GM18861 (cell line): ENCODE measurements around the gene LCAT.
"Not testable (repeated sequence)": the region's sequence is repeated elsewhere in the genome, so short reads cannot be mapped to it uniquely, and the experiment has no call there.

Experiments used
- ATAC-seq: cut with Tn5 transposase; IDR thresholded peaks from one replicate; pipeline ENCODE4 v1.9.1; 2021; ENCODE audit not compliant: unreplicated experiment

LCAT gene

GRCh38 chr16:67915831-67916723 is 27.8 kb downstream of the LCAT start:
- ATAC-seq: no peak

GRCh38 chr16:67915496-67915769 is 28.5 kb downstream of the LCAT start:
- ATAC-seq: not testable (repeated sequence)

GRCh38 chr16:67914758-67915495 is 29.0 kb downstream of the LCAT start:
- ATAC-seq: no peak

GRCh38 chr16:67910158-67910557 is 33.8 kb downstream of the LCAT start:
- no peak for ATAC-seq

GRCh38 chr16:67909056-67909742 is 34.7 kb downstream of the LCAT start:
- ATAC-seq: no peak

GRCh38 chr16:67907397-67908180 is 36.3 kb downstream of the LCAT start:
- ATAC-seq: no peak

GRCh38 chr16:67902831-67903230 is 41.1 kb downstream of the LCAT start:
- ATAC-seq: no peak

- ATAC-seq: no peak
Observed at GRCh38 chr16:67901734-67902133, 42.2 kb downstream of the LCAT start.

GRCh38 chr16:67897231-67897630 is 46.7 kb downstream of the LCAT start:
- ATAC-seq: no peak

- ATAC-seq: no peak
Observed at GRCh38 chr16:67893743-67894399, 50.0 kb downstream of the LCAT start.

GRCh38 chr16:67892899-67893742 is 50.8 kb downstream of the LCAT start, which contains the start of gene PSKH1:
PSKH1 (plus strand) TSS chr16:67893254; CDS start chr16:67908750, 15,496 bp downstream.
- peak; percentile 73 for ATAC-seq

GRCh38 chr16:67892375-67892774 is 51.5 kb downstream of the LCAT start:
- ATAC-seq: no peak
